Adrenal gland (tissue), 5 donors: ENCODE measurements around the gene HAUS3.

Experiments
- CTCF ChIP-seq, 6 experiments: fragments of 450-650 bp in 4 of 6; fragments of 200-600 bp in 2 of 6; sonication (generic) in 1 of 6; IDR thresholded peaks; 1 replicate in 5 of 6; 2 replicates in 1 of 6; pipeline versions ENCODE4 v1.5.1 to v1.8.0; 2016 to 2021; ENCODE audit warnings: antibody characterized with exemption in 6 of 6, mild to moderate bottlenecking in 2 of 6, moderate library complexity in 1 of 6
- POLR2A ChIP-seq, 2 donors: fragments of 450-650 bp; IDR thresholded peaks; one replicate each; pipeline ENCODE4 v1.6.1; 2017; ENCODE audit warnings: antibody characterized with exemption in 2 of 2, mild to moderate bottlenecking in 2 of 2, moderate library complexity in 1 of 2
- donor health status: DM: no; HTN: no; CAD: no.

DNA sequence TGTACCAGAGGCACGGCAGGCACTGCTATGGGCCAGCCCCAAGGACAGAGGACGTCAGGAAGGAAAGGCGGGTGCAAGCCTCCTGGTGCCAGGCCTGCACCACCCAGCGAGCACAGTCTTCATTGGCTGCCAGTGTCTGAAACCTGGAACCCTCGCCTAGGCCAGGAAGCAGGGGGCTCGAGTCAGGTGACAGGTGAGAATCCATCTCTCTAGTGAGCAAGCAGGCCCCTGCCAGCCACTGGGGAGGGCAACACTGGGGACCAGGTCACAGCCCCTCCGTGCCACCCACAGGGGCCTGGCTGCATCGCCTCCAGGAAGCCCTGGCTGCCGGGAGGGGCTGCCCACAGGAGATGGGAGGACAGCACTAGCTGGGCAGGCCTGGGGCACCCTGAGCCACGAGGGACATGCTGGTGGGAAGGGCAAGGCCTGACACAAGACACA is 6.9 kb upstream of the HAUS3 start:
- no peak for TF ChIP-seq CTCF (IDR thresholded peaks at IDR 0.05)
- TF ChIP-seq POLR2A (IDR thresholded peaks at IDR 0.05): no peak
